Astrocyte (in vitro differentiated cells and primary cell): ENCODE results near the gene FTSJ1. TPM values are rescaled to one million over a fixed set of nuclear protein-coding genes. Genes with fewer than 3 reads are reported as not detected.
"Not testable (repeated sequence)": the region's sequence is repeated elsewhere in the genome, so short reads cannot be mapped to it uniquely, and the experiment has no call there.

Experiments used
- DNase-seq: peaks from one replicate; pipeline ENCODE4 v3.0.0-alpha.2; 2010; ENCODE audit warnings: low read depth
- FAIRE-seq: peaks from 2 replicates; lab custom pipeline; 2011; peaks lifted over from hg19 to GRCh38; lab: Jason Lieb, UNC
- H2AFZ ChIP-seq: 2 replicates; pipeline ENCODE4 v1.6.0; 2012; ENCODE audit warnings: low read depth, low read length, inconsistent platforms
- H3K27ac ChIP-seq: 2 replicates; pipeline ENCODE4 v1.5.1; 2011; ENCODE audit warnings: low read depth, low read length, inconsistent platforms
- H3K27me3 ChIP-seq: 2 replicates; pipeline ENCODE4 v1.6.0; 2011; ENCODE audit warnings: low read length, inconsistent platforms; ENCODE audit not compliant: insufficient read depth
- H3K36me3 ChIP-seq: 2 replicates; pipeline ENCODE4 v1.5.1; 2011; ENCODE audit warnings: low read length, inconsistent platforms; ENCODE audit not compliant: insufficient read depth
- H3K4me1 ChIP-seq: 2 replicates; pipeline ENCODE4 v1.5.1; 2011; ENCODE audit warnings: low read length, inconsistent platforms; ENCODE audit not compliant: insufficient read depth
- H3K4me2 ChIP-seq: 2 replicates; pipeline ENCODE4 v1.6.0; 2012; ENCODE audit warnings: low read length, inconsistent platforms
- H3K4me3 ChIP-seq: 2 replicates; pipeline ENCODE4 v1.5.1; 2011; ENCODE audit warnings: low read depth, mild to moderate bottlenecking, low read length, inconsistent platforms; ENCODE audit not compliant: insufficient read depth
- H3K79me2 ChIP-seq: 2 replicates; pipeline ENCODE4 v1.6.0; 2012; ENCODE audit warnings: mild to moderate bottlenecking, low read length, inconsistent platforms; ENCODE audit not compliant: insufficient read depth
- H3K9ac ChIP-seq: 2 replicates; pipeline ENCODE4 v1.6.0; 2012; ENCODE audit warnings: mild to moderate bottlenecking, low read length, inconsistent platforms
- H3K9me3 ChIP-seq: 2 replicates; pipeline ENCODE4 v1.5.1; 2012; ENCODE audit warnings: low read depth, mild to moderate bottlenecking, low read length, inconsistent platforms; ENCODE audit not compliant: insufficient read depth
- H4K20me1 ChIP-seq: 2 replicates; pipeline ENCODE4 v1.6.0; 2012; ENCODE audit warnings: low read length, inconsistent platforms; ENCODE audit not compliant: insufficient read depth
- H3K27ac Mint-ChIP-seq: one replicate; pipeline ENCODE4 v1.8.0; 2021; ENCODE audit warnings: mild to moderate bottlenecking, mixed read lengths; ENCODE audit not compliant: unreplicated experiment
- H3K27me3 Mint-ChIP-seq: one replicate; pipeline ENCODE4 v1.8.0; 2021; ENCODE audit warnings: low read depth, mixed read lengths; ENCODE audit not compliant: unreplicated experiment
- H3K36me3 Mint-ChIP-seq: one replicate; pipeline ENCODE4 v1.8.0; 2021; ENCODE audit warnings: low read depth, mixed read lengths; ENCODE audit not compliant: unreplicated experiment
- H3K4me1 Mint-ChIP-seq: one replicate; pipeline ENCODE4 v1.8.0; 2021; ENCODE audit warnings: low read depth, mixed read lengths; ENCODE audit not compliant: unreplicated experiment
- H3K4me3 Mint-ChIP-seq: one replicate; pipeline ENCODE4 v1.8.0; 2021; ENCODE audit warnings: mild to moderate bottlenecking, moderate library complexity, mixed read lengths; ENCODE audit not compliant: unreplicated experiment
- H3K9me3 Mint-ChIP-seq: one replicate; pipeline ENCODE4 v1.8.0; 2021; ENCODE audit warnings: mild to moderate bottlenecking, mixed read lengths; ENCODE audit not compliant: unreplicated experiment
- CTCF ChIP-seq: IDR thresholded peaks from 2 replicates; pipeline ENCODE4 v1.5.1; 2011; ENCODE audit warnings: low read depth, mild to moderate bottlenecking, inconsistent platforms, low read length, moderate library complexity; ENCODE audit not compliant: insufficient read depth
- EZH2 ChIP-seq: IDR thresholded peaks from 2 replicates; pipeline ENCODE4 v1.6.1; 2012; ENCODE audit warnings: mild to moderate bottlenecking, low read length, inconsistent platforms; ENCODE audit not compliant: insufficient read depth
- total RNA-seq: library from RNA; stranded (reverse); gene quantifications from 2 replicates; pipeline ENCODE4 v1.2.1, GENCODE V29; 2021

The FTSJ1 gene
- total RNA-seq, 1 donor from 2014 or later, result 64.4 TPM

- Histone ChIP-seq H2AFZ (no peak overlapping the region), H4K20me1 (no peaks in the 10 kb centered on the region), H3K27ac (no peak overlapping the region), H3K4me1 (peaks cover 4% of the 10 kb centered on the region), H3K9ac (no peak overlapping the region), H3K4me2 (no peak overlapping the region), H3K27me3 (no peaks in the 10 kb centered on the region), H3K4me3 (no peak overlapping the region), H3K79me2 (peaks cover 1% of the 10 kb centered on the region), H3K36me3 (peaks cover 5% of the 10 kb centered on the region), H3K9me3 (no peaks in the 10 kb centered on the region)
- Mint-ChIP-seq H3K4me3 (no peak overlapping the region), H3K27me3 (no peaks in the 10 kb centered on the region), H3K36me3 (peaks cover 9% of the 10 kb centered on the region), H3K27ac (no peak overlapping the region), H3K9me3 (no peaks in the 10 kb centered on the region), H3K4me1 (no peaks in the 10 kb centered on the region)
- TF ChIP-seq CTCF (no peak), EZH2 (no peak)
- FAIRE-seq, result no peak
- no peak for DNase-seq
These were observed 41.0 kb downstream of the FTSJ1 start for GRCh38 chrX:48516987-48517386.

- not testable (repeated sequence) for H3K4me1 Mint-ChIP-seq, H3K4me2 ChIP-seq, H3K27ac ChIP-seq, H2AFZ ChIP-seq, H3K27ac Mint-ChIP-seq, H3K9me3 Mint-ChIP-seq, H4K20me1 ChIP-seq, H3K9ac ChIP-seq, FAIRE-seq, H3K27me3 ChIP-seq, H3K36me3 Mint-ChIP-seq, H3K9me3 ChIP-seq, H3K27me3 Mint-ChIP-seq, H3K4me3 Mint-ChIP-seq, H3K4me1 ChIP-seq, H3K36me3 ChIP-seq, DNase-seq, H3K4me3 ChIP-seq
- H3K79me2 ChIP-seq, result peaks cover 10% of the 10 kb centered on the region
These were observed 43.5 kb downstream of the FTSJ1 start for GRCh38 chrX:48519481-48519880.

- Histone ChIP-seq H3K27ac (no peak overlapping the region), H3K27me3 (no peaks in the 10 kb centered on the region), H4K20me1 (no peaks in the 10 kb centered on the region), H3K36me3 (no peaks in the 10 kb centered on the region), H2AFZ (no peak overlapping the region), H3K4me2 (no peak overlapping the region), H3K79me2 (peaks cover 10% of the 10 kb centered on the region), H3K4me1 (peaks cover 4% of the 10 kb centered on the region), H3K4me3 (no peak overlapping the region), H3K9ac (no peak overlapping the region), H3K9me3 (no peaks in the 10 kb centered on the region)
- no peak for DNase-seq
- peak overlapping the region; percentile 41 for H3K27ac Mint-ChIP-seq
- no peaks in the 10 kb centered on the region for H3K9me3 Mint-ChIP-seq
- FAIRE-seq, result no peak
- H3K27me3 Mint-ChIP-seq, result no peaks in the 10 kb centered on the region
- H3K4me3 Mint-ChIP-seq, result no peak overlapping the region
- TF ChIP-seq CTCF (no peak), EZH2 (no peak)
- peaks cover 5% of the 10 kb centered on the region for H3K36me3 Mint-ChIP-seq
- no peaks in the 10 kb centered on the region for H3K4me1 Mint-ChIP-seq
These were observed 44.5 kb downstream of the FTSJ1 start for GRCh38 chrX:48520455-48520854.
